Mammary epithelial cell (primary cell): ENCODE results near the gene ZWILCH.

Experiments used
- EZH2 ChIP-seq: IDR thresholded peaks from 2 replicates; pipeline ENCODE4 v1.6.1; 2012; ENCODE audit warnings: low read length, inconsistent platforms, borderline replicate concordance
- TF ChIP-seq, protein P1 (sequence below), 2 donors: IDR thresholded peaks in 1 of 2; conservative IDR thresholded peaks in 1 of 2; 2 replicates each; pipeline ENCODE4 v1.5.1; 2011 to 2012; ENCODE audit warnings: inconsistent platforms in 2 of 2, low read length in 2 of 2, mild to moderate bottlenecking in 2 of 2, control low read depth in 1 of 2, low read depth in 1 of 2; ENCODE audit not compliant: insufficient read depth in 1 of 2; ENCODE audit errors: extremely low read depth in 1 of 2

DNA sequence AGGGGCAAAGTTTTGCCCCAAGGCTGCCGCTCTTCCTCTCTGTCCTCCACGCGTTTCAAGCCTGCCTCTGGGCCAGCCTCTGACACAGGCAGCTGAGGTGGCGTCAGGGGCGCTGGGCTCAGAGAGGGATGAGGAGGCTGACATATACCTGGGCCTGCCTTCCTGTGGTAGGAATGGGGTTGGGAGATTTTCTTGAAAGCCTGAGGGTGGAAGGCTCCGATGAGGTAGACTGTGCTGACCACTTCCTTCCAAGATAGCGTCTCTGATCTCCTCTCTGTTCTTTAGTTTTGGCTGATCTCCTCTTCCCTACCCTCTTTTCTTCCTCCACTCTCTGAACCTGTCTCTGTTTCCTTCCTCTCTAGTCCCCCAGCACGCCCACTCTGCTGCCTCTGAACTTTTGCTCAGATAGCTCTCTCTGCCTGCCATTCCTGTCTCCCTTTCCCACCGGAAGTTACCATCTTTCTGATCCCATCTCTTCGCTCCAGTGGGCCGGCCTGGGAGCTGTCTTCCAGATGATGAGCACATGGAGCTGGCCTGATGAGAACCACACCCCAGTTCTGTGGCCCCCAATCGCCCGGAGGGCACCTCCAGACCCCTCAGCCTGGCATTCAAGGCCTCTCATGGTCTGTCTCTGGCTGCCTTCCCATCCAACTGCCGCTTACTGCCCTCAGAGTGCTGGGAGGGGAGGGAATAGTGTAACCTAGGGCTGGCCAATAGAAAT, 93.1 kb downstream of the ZWILCH start:
- no peak for TF ChIP-seq EZH2
- TF ChIP-seq, protein P1, sequence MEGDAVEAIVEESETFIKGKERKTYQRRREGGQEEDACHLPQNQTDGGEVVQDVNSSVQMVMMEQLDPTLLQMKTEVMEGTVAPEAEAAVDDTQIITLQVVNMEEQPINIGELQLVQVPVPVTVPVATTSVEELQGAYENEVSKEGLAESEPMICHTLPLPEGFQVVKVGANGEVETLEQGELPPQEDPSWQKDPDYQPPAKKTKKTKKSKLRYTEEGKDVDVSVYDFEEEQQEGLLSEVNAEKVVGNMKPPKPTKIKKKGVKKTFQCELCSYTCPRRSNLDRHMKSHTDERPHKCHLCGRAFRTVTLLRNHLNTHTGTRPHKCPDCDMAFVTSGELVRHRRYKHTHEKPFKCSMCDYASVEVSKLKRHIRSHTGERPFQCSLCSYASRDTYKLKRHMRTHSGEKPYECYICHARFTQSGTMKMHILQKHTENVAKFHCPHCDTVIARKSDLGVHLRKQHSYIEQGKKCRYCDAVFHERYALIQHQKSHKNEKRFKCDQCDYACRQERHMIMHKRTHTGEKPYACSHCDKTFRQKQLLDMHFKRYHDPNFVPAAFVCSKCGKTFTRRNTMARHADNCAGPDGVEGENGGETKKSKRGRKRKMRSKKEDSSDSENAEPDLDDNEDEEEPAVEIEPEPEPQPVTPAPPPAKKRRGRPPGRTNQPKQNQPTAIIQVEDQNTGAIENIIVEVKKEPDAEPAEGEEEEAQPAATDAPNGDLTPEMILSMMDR (conservative IDR thresholded peaks at IDR 0.05 in 1 of 2, IDR thresholded peaks at IDR 0.05 in 1 of 2; ENCODE audit: extremely low read depth in 1 of 2, insufficient read depth in 1 of 2, low read depth in 1 of 2, low read length in 2 of 2), result no peak
